Esophagus muscularis mucosa (tissue), 4 donors: ENCODE data around the gene USP17L21. TPM values are rescaled to one million over a fixed set of nuclear protein-coding genes. Genes with fewer than 3 reads are reported as not detected.
"Not testable (repeated sequence)": the region's sequence is repeated elsewhere in the genome, so short reads cannot be mapped to it uniquely, and the experiment has no call there.

ENCODE experiments used
- DNase-seq: peaks from one replicate; pipeline ENCODE4 v3.0.0-alpha.2; 2017; ENCODE audit errors: extremely low spot score
- H3K27ac ChIP-seq, 4 donors: fragments of 200-600 bp; sonication (generic); replicated peaks in 1 of 4; 1 replicate in 3 of 4; 2 replicates in 1 of 4; pipeline ENCODE4 v1.5.1; 2016 to 2019; ENCODE audit warnings: mild to moderate bottlenecking in 1 of 4
- H3K27me3 ChIP-seq, 4 donors: fragments of 200-600 bp; sonication (generic); one replicate each; pipeline versions ENCODE4 v1.5.1 to v1.6.0; 2016 to 2019
- H3K36me3 ChIP-seq, 4 donors: fragments of 200-600 bp; sonication (generic); one replicate each; pipeline ENCODE4 v1.5.1; 2016 to 2019
- H3K4me1 ChIP-seq, 4 donors: fragments of 200-600 bp; sonication (generic); one replicate each; pipeline ENCODE4 v1.5.1; 2016 to 2019
- H3K4me3 ChIP-seq, 4 donors: fragments of 200-600 bp; sonication (generic); 1 replicate in 2 of 4; 2 replicates in 2 of 4; pipeline ENCODE4 v1.5.1; 2016 to 2019; ENCODE audit warnings: mild to moderate bottlenecking in 4 of 4, moderate library complexity in 1 of 4
- H3K9me3 ChIP-seq, 4 donors: fragments of 200-600 bp; sonication (generic); 1 replicate in 3 of 4; 2 replicates in 1 of 4; pipeline ENCODE4 v1.5.1; 2016 to 2019
- whole genome bisulfite sequencing: methylation state at CpG from one replicate; pipeline ENCODE4 v1.1.5; 2018; 5-methylcytosine and 5-hydroxymethylcytosine counted together
- intact Hi-C: fragments of 100-400 bp; cut with DNase I; formaldehyde crosslinking; loops from one replicate; pipeline ENCODE4 v1.15.1; 2023
- total RNA-seq, 4 donors: library from RNA; depleted of rRNA; stranded (reverse); fragments of >200 nt; gene quantifications; one replicate each; pipeline versions ENCODE4 v1.1.0 to v1.2.1, GENCODE V29; 2016

USP17L21 gene
- total RNA-seq, 4 donors from 2014 or later: not detected

GRCh38 chr4:9267319-9267718, 4.6 kb downstream of the USP17L21 start, which contains the start of gene USP17L22:
Gene USP17L22 (plus strand): TSS chr4:9267619. CDS start chr4:9267619, 0 bp downstream.
- H3K27me3 ChIP-seq, H3K27ac ChIP-seq, H3K9me3 ChIP-seq, intact Hi-C loops, H3K4me3 ChIP-seq, H3K4me1 ChIP-seq, H3K36me3 ChIP-seq, DNase-seq: not testable (repeated sequence)
- no CpG with 5 or more reads among the region's 15 CpGs for WGBS

GRCh38 chr4:9271719-9272118, 9.0 kb downstream of the USP17L21 start:
- H3K27ac ChIP-seq, intact Hi-C loops, DNase-seq, H3K36me3 ChIP-seq, H3K4me3 ChIP-seq, H3K4me1 ChIP-seq, H3K27me3 ChIP-seq, H3K9me3 ChIP-seq: not testable (repeated sequence)
- WGBS: 91% methylated on average over 8 of the region's 10 CpGs

Other genes with a start within 250 kb of the USP17L21 start
- not detected for gene FAM90A26, start 92.5 kb upstream of the USP17L21 start, total RNA-seq
- gene USP17L10, start 52.2 kb upstream of the USP17L21 start, total RNA-seq: not detected
- gene USP17L11, start 47.5 kb upstream of the USP17L21 start, total RNA-seq: not detected
- not detected for gene USP17L12, start 42.7 kb upstream of the USP17L21 start, total RNA-seq
- not detected for gene USP17L13, start 38.0 kb upstream of the USP17L21 start, total RNA-seq
- not detected for gene USP17L15, start 28.5 kb upstream of the USP17L21 start, total RNA-seq
- gene USP17L17, start 19.0 kb upstream of the USP17L21 start, total RNA-seq: not detected
- gene USP17L18, start 14.2 kb upstream of the USP17L21 start, total RNA-seq: not detected
- not detected for gene USP17L19, start 9.5 kb upstream of the USP17L21 start, total RNA-seq
- gene USP17L20, start 4.7 kb upstream of the USP17L21 start, total RNA-seq: not detected
- not detected for gene USP17L22, start 4.7 kb downstream of the USP17L21 start, total RNA-seq
- not detected for gene USP17L24, start 62.3 kb downstream of the USP17L21 start, total RNA-seq
- not detected for gene USP17L25, start 67.0 kb downstream of the USP17L21 start, total RNA-seq
- gene USP17L26, start 71.8 kb downstream of the USP17L21 start, total RNA-seq: not detected
- gene USP17L5, start 76.5 kb downstream of the USP17L21 start, total RNA-seq: not detected
- not detected for gene USP17L27, start 81.3 kb downstream of the USP17L21 start, total RNA-seq
- gene USP17L28, start 86.0 kb downstream of the USP17L21 start, total RNA-seq: not detected
- gene USP17L29, start 90.8 kb downstream of the USP17L21 start, total RNA-seq: not detected
- not detected for gene USP17L30, start 100.3 kb downstream of the USP17L21 start, total RNA-seq
- not detected for gene DEFB131A, start 181.5 kb downstream of the USP17L21 start, total RNA-seq